ENCODE measurements around the gene F3.

DNA sequence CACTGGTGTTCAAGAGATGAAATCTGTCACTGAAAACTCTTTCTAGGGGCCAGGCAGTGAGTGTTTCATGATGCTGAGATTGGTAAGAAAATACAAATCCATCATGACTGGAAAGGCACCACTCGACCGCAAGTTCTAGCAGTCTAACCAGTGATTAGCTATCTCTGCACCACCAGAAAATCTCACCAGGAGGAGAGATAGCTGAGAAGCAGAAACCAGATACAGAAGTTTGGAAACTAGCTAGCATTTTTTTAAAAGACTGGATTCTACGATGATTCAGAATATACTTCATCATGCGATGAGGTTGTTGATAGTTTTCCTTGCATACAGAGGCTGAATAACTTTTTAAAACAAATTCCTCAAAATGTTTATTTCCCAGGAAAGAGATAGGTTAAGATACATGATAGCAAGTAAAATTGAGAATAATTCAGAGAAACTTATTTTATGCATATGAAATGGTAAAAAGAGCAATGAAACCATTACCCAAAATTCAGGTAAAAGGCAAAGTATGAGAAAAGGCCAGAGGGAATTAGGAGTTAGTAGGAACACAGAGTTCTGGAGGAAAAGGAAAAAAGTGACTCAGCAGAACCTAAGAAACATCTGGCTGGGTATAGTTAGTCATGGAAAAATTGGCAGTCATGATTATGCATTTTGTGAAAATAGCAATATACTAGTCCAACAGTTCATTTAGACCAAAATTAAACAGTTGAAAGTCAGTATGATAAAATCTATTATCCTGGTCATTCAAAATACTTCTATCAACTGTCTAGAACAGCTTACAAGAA lies 3.3 kb upstream of the F3 start:
- TF ChIP-seq, protein P1, sequence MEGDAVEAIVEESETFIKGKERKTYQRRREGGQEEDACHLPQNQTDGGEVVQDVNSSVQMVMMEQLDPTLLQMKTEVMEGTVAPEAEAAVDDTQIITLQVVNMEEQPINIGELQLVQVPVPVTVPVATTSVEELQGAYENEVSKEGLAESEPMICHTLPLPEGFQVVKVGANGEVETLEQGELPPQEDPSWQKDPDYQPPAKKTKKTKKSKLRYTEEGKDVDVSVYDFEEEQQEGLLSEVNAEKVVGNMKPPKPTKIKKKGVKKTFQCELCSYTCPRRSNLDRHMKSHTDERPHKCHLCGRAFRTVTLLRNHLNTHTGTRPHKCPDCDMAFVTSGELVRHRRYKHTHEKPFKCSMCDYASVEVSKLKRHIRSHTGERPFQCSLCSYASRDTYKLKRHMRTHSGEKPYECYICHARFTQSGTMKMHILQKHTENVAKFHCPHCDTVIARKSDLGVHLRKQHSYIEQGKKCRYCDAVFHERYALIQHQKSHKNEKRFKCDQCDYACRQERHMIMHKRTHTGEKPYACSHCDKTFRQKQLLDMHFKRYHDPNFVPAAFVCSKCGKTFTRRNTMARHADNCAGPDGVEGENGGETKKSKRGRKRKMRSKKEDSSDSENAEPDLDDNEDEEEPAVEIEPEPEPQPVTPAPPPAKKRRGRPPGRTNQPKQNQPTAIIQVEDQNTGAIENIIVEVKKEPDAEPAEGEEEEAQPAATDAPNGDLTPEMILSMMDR (IDR thresholded peaks at IDR 0.05) = no peak
- no peak for TF ChIP-seq POLR2A (IDR thresholded peaks at IDR 0.05)
